NCI-H2081 (cell line): ENCODE results near the gene KIAA1328.

Source experiments
- DNase-seq, 2 experiments: peaks; one replicate each; lab custom pipeline; 2025; lab: John Stamatoyannopoulos, UW

The KIAA1328 gene

DNA sequence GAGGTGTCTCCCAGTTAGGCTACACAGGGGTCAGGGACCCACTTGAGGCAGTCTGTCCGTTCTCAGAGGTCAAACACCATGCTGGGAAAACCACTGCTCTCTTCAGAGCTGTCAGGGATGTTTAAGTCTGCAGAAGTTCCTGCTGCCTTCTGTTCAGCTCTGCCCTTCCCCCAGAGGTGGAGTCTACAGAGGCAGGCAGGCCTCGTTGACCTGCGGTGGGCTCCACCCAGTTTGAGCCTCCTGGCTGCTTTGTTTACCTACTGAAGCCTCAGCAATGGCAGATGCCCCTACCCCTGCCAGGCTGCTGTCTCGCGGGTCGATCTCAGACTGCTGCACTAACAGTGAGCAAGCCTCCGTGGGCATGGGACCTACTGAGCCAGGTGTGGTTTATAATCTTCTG, 390.3 kb downstream of the KIAA1328 start:
- no peak for DNase-seq

DNA sequence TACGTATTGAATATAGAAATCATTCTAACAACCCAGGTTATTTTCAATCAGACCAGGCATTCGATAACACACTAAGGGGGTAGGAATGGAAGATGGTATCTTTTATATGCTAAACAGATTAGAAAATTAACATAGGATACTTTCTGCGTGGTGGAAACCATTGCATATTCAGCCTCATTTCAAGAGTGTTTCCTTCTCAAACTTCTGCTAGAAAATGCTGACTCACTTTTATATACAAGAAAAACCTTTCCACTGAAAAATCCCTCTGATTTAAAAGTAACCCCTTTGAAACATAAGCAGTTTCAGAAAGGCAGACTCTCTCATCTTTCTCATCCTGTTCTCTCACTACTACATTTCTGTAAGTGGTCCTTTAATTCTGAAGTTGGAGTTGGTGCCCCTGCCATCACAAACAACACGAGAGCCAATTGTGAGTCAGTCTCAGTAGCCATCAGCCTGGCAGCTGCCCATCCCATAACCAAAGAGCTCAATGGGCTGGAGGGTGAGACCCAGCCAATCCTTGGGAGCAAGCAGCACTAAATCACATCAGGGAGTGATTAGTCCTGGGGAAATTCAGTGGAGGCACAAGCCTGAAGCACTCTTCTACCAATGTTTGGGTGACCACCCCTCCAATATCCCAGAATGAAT, 393.5 kb downstream of the KIAA1328 start:
- DNase-seq: no peak

DNA sequence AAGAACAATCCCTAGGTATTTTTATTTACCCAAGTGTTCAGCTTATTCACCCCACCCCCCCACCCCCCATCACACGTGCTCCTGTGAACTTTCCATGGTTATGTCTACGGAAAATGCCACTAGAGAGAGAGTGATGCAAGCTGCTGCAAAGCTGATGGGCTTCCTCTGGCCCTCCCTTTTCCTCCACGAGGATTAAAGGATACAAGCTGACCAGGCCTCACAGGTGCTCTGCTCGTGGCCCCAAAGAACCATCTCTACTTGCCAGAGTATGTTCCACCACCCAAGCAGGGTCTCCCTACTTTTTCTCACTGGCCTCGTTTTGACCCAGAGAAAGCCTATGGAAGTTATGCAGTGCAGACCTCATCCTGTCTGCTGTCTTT, 394.1 kb downstream of the KIAA1328 start:
- no peak for DNase-seq

DNA sequence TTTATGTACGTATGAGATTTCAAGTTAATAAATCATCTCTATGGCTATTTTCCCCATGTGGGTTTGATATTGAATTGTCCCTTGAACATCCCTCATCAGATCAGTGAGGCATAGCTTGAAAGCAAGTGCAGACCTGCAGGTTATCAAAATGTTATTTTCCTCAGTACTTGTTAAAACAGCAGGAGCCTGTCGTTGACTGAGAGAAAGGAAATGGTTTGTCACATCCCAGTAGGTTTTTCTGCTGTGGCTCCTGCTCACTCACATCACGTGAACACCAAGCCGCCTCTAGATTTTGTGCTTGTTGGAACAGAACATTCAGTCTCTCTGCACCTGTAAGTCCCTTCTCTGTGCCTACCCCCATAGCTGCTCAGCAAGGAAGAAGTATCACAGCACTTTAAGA, 396.4 kb downstream of the KIAA1328 start:
- peak in 1 of 2 experiments; percentile 35 for DNase-seq

DNA sequence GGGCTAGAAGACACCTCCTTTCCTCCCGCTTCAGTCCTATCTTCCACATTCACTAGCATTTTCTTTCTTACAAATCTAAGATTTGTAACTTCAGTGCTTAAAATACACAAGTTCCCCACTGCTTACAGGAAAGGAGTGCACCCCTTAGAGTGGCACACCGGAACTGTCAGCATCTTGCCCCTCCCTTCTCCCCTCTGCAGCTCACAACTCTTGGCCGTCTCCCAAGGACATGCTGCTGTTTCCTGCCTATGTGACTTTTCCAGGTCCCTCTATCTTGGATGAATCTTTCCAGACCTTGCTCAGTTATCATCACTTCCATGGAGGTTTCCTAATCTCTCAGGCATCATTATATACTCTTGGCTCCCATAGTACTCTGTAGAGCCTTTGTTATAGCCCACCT, 401.8 kb downstream of the KIAA1328 start:
- no peak for DNase-seq

DNA sequence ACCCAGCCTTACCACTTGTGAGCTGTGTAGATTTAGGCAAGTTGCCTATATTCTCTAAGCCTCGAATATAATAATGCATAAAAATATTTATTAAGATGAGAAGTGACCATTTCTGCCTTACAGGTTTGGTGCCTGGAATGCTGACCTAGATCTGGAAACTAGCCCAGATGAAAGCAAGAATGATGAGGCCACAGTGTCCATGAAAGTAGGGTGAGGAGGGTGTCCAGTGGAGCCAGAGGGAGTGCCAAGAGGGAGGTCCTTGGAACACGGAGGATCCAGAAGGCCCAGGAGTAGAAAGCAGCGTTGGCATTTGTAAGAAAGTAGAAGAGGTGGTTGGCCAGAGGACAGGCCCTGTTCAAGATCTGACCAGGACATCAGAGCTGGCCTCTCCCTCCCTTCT, 402.3 kb downstream of the KIAA1328 start:
- DNase-seq: no peak

DNA sequence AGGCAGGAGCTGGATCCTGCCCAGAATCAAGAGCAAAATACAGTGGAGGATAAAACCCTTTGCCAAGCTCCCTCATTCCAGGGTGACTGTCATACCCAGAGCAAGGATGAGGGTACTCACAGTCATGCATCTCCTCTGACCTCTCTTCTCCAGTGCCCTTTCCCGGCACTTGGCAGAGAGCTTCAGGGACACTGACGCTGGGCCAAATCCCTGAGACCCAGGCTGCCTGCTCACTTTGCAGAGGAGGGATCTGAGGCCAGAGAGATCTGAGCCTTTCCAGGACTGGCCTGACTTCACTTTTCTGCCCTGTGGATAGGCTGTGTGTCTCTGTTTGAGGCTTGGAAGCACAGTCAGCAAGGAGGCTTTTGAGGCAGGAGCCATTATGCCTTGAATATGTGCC, 406.7 kb downstream of the KIAA1328 start:
- no peak for DNase-seq

DNA sequence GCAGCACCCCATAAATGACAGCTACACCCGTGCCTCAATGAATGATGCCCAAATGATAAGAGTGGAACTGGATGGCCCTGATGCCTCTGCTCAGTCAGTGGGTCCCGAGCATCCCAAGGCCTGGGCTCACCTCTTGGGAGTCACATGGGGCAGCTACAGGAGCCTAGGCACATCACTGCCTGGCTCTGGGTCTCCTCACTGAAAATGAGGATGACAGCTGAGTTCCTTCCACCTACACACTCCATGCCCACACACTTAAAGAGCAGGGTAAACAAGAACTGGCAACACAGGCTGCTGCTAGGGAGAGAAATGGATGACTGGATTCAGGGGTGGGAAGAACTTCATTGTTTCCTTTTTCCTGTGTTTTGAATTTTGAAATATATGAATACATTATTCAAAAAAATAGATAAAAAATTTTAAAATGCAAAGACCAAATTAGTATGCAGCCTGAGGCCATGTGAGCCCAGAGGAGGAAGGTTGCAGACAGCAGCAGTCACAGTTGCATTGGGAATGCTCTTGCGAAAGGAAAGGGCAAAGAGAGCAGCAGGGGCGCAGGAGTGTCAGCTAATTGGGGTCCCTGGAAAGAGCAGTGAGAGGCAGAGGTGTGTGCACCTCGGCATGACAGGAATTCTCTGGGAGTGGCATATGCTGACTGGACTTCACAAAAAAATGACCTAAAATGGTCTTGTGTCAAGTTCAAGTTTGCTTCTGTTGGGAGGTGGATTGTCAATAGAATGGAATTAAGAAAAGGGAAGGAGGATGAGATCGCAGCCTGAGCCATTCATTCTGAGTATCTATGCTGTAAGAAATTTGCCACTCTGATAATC, 409.6 kb downstream of the KIAA1328 start:
- DNase-seq: no peak

DNA sequence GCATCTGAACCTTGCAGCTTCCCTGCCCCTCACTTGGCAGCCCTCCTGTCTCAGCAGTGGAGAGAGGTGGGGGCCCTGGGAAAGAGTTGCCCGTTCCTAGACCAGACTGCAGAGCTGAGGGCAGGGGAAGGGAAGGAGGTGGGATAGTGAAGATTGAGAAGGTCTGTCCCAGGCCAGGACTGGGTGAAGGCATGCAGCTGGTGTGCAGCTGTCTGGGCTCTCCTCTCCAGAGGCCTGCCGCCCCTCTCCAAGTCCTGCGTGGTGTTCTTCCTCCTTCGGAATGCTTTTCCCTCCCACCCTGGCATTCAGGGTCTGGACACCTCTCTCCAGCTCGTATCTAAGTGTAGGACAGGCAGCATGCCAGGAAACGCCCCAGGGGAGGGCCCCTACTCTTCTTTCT, 413.2 kb downstream of the KIAA1328 start:
- no peak for DNase-seq

DNA sequence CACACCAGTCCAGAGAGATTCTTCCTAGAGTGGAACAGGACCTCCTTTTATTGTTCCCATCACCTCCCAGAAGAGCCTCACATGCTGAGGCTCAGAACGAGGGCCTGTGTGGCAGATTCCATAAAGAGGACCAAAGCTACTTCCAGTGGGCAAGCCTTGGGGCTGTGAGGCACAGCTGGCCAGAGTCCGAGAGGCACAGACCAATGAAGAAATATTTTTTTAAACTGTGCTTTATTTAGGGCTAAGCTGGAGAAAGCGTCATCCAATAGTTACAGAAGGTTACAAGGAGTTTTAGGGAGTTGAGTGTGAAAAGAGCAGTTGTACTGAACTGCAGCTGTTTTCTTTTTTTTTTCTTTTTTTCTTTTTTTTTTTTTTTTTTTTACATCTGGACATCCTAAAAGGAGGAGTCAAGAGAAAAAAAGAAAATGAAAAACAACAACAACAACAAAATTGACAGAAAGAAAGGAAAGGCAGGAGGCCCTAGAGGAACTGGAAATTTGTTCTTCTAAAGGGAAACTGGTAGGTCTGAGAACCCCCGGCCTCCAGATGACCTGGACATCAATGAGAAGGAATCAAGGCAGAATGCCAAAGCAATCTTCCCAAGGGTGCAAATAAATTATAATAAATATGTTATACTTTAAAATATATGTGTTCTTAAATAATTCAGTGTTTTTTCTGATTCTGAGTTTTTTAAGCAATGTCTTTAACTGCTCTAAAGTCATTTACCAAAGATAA, 414.1 kb downstream of the KIAA1328 start:
- DNase-seq: no peak

DNA sequence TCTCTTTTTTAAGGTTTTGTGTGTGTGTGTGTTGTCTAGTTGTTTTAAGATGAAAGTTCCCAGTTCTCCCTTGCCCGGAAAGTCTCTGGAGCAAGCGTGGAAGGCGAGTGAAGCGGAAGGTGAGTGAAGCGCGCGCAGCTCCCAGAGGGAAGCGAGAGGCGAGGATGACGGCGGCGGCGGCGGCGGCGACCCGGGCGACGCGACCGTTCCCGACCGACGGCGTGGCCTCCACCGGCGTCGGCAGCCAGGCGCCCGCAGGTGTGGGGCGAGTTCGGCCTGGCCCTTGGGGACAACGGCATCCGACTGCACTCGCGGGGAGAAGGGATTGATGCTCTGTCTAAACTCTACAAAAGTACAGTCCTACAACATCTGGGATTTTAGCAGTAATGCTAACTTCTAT, 414.8 kb downstream of the KIAA1328 start:
- DNase-seq: no peak

DNA sequence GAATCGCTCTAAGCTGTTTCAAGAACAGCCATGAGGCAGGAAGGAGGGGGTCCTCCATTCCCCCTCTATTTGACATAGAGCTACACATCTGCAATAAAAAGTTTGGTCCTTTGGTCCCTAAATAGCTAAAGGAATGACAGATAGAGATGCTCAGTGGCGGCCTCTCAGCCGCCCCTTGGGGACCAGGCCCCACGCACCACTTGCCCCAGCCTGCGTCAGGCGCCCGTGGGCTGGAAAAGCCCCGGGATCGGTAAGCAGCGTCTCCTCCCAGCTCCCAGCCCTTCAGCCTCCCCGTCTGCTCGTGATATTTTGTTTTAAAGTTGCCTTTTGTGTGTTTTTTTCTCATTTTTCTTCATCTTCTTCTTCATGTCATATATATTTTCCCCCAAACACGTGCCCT, 415.7 kb downstream of the KIAA1328 start:
- no peak for DNase-seq

DNA sequence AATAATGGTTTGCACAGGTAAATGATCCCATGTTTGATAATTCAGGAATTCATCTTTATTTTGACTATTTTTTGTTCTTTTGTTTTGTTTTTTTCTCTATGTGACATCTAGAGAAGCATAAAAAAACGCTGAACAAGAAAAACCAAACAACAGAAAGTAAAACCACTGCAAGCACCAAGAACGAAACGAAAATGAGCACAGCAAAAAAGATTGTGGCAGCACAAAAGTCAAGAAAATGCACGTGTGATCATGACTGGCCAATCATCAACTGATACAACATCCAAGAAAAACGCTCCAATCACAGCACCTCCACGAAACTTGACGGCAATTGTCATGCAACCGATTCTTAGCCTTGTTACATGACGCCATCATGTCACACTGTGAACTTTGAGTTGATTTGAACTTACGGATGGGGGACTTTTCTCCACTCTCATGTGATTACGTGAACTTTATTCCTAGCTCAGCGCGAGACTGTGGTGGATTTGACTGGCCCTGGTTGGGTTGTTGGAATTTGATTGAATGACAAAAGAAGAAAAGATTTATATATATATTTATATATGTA, 417.9 kb downstream of the KIAA1328 start:
- no peak for DNase-seq

DNA sequence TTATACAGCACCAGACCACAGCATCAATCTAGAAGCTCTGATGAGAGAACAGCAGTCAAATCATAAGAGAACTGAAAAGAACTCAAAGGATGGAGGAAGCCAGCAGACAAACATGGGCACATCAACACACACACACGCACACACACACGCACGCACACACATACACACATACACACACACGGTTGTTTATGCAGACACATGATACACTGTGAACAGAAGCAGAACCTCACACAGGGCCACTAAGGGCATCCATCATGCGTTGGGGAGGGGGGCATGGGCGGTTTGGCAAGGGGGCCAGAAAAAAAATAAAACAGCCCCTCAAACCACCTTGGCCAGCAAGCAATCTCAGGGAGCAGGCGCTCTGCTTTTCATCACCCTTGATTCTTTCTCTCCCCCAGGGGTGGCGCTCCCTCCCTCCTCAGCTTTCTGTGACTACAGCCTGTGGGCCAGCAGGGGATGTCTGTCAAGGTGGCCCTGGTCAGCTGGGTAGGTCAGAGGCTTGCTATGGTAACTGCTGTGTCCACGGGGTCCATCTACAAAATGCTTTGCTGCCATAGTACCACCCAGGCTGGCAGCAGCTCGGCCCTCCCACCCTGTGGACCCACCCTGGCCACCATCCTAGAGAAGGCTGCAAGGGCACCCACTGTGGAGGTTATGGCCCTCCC, 418.7 kb downstream of the KIAA1328 start:
- DNase-seq: no peak

DNA sequence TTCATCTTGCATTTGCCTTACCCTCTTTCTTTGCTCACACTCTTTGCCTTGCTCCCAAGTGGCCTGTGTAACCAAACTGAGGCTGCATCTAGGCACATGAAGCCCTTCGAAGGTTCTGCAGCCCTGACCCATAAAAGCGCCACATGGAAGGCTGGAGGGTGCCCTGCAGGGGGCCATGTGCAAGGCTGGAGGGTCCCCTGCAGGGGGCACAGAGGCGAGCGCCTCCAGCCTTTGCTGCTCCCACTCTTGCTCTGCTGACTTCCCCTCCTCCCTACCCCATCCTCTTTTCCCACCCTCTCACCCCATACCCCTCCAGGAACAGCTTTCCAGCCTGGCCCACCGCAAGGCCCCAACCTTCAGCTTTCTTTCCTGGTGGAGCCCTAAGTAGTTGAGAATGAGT, 419.4 kb downstream of the KIAA1328 start:
- no peak for DNase-seq

DNA sequence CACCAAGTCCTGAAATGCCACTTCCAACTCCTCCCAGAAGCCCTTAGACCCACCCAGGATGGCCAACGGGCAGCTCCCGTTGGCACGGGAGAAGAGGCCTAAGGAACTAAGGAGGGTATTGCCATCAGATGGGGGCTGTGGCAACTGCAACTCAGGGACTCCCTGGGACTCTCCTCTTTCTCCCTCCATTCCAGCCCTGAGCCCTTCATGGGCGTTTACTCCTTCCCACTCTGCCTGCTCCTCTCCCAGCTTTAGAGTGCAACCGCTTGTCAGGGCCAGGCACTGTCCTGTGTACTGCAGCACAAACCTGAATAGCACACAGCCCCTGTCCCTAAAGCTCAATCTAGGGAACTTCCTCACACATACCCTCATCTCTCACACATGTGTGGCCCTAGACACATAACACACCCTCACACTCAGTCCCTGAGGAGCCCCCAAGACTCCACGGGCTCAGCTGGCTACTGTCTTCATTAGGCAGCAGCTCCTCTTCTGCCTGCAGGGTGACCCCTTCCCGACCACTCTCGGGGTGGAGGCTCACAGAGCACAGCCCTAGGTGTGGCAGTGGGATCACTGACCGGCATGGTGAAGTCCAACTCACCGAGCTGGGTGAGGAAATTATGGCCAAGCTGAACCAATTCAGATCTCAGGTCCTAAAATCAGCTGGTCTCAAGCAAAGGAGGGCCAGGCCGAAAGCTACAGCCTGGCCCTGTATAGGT, 420.4 kb downstream of the KIAA1328 start:
- DNase-seq: no peak

DNA sequence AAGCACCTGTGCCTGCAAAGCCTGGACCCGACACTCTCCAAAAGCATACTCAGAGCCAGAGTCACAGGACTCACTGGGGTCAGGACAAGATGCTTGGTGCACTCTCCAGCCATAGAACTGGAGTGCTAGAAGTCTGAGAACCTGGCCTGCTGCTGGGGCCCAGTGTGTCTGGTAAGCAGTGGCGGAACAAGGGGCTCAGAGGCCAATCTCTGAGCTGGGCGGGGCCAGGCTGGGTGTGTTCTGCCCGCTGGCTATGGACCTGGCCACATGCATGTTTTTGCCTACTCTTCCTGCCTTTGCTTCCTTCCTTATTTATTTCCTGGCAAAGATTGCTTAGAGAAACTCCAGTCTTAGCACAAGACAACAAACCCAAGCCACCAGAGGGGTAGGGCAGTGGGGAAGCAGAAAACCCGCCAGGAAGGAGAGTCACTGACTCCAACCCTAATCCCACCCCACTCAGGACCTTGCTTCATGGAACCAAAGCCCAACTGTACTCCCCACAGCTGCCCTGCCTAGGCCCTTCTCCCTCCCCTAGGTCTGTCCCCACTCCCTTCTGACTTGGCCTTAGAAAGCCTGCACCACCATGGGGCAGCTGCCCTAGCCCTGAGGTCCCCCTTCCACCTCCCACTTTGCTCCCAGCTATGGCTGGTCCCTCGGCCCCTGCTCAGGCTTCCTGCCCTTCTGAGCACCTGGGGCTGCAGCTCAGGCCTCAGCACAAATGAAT, 421.1 kb downstream of the KIAA1328 start:
- no peak for DNase-seq

DNA sequence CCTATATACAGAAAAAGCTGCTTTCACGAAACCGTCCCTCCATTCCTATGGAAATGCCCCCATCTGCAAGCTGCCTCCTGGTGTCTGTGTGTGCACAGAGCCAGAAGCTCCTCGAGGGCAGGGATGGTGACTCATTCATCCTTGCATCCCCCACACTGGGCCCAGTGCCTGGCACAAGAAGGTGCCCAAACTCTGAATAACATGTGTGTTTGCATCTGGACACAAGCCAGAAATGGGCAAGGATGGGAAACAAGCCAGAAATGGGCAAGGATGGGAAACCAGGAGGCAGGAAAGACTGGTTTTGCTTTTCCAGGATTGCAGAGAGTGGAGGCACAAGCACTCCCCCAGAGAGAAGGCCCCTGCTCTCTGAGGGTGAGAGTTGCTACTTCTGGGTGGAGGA, 422.8 kb downstream of the KIAA1328 start:
- DNase-seq: peak in 1 of 2 experiments; percentile 19

DNA sequence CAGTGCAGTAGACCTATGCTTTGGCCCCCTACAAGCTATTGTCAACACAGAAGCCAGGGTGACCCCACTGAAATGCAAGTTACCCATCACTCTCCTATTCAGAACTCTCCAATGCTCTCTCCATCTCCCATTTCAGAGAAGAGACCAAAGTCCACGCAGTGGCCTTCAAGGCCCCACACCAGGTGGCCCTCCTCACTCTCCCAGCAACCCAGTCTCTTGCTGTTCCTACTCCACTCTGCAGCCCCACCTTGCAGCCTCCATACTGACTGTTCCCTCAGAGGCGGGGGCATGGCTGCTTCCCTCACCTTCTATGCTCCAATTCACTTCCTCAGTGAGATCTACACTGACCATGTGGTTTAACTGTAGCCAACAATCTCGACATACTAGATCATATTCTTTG, 423.4 kb downstream of the KIAA1328 start:
- no peak for DNase-seq

DNA sequence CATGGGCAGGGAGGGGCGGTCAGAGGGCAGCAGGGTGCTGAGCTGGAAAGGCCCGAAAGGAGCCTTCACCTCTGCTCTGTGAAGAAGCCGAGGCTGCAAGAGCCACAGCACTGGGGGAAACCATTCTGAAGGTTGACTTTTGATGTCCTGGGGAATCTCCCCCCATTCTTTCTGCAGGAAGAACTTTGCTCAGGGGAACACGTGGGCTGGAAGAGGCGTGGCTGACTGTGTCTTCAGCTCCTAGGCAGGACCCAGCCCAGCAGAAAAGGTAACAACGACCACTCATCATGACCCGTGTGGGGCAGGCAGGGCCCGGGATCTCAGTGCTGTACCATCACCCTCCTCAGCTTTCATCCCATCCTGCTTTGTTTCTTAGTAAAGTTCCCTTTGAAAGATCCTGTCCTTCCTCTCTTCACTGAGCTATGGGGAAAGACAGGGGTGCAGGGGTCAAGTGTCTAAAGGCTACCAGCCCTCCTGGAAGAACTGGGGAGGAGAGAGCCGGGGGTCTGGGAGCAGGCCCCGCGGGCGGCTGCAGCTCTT, 424.0 kb downstream of the KIAA1328 start:
- DNase-seq: no peak
